ENCODE data around the gene CCL22.
A peak's percentile ranks its signal among the peaks of the same experiment; 100 is the strongest.
"Not testable (repeated sequence)": the region's sequence is repeated elsewhere in the genome, so short reads cannot be mapped to it uniquely, and the experiment has no call there.

Gene CCL22

DNA sequence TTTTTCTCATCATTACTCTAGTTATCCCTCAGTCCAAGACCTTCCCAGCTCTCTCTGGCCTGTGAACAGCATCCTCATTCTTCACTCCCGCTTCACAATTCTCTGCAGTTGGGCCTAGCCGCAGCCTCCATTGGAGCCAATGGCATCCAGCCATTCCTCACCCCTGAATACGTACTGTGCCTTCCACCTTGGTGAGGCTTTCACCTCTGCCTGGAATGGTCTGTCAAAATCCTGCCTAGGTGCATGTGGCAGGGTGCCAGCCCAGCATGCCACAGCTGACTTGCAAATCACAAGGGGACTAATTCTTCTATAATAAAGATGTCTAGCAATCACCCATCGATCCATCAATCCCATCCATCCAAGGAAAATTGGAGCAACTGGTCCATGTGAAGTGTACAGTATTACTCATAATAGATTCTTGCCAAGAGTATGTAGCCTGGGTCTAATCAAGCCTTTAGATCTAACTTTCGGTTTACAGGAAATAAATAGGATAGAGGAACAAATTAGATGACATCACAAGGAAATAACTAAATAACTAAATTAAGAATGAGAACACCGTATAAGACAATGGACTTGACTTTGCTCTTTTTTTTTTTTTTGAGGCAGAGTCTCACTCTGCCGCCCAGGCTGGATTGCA, 8.7 kb downstream of the CCL22 start:
- H3K4me3 ChIP-seq (ENCODE audit: low read length) = no peak overlapping the region
- peaks cover 4% of the 10 kb centered on the region for H3K4me1 ChIP-seq (ENCODE audit: control insufficient read depth, insufficient read depth, low read length)
- H3K9ac ChIP-seq (ENCODE audit: low read depth, low read length) = no peak overlapping the region
- H3K27me3 ChIP-seq (ENCODE audit: control insufficient read depth, insufficient read depth, low read length) = peaks cover 53% of the 10 kb centered on the region
- no peak overlapping the region for H3K4me2 ChIP-seq (ENCODE audit: low read length)
- H3K36me3 ChIP-seq (ENCODE audit: insufficient read depth, low read length) = no peaks in the 10 kb centered on the region
- H3K9me3 ChIP-seq (replicated peaks; ENCODE audit: low read length) = no peaks in the 10 kb centered on the region

- Histone ChIP-seq H3K4me2 (ENCODE audit: low read length) (peak overlapping the region; percentile 56), H3K36me3 (ENCODE audit: insufficient read depth, low read length) (no peaks in the 10 kb centered on the region), H3K9me3 (replicated peaks; ENCODE audit: low read length) (no peaks in the 10 kb centered on the region), H3K9ac (ENCODE audit: low read depth, low read length) (no peak overlapping the region), H3K4me1 (ENCODE audit: control insufficient read depth, insufficient read depth, low read length) (peaks cover 9% of the 10 kb centered on the region), H3K4me3 (ENCODE audit: low read length) (no peak overlapping the region), H3K27me3 (ENCODE audit: control insufficient read depth, insufficient read depth, low read length) (peaks cover 58% of the 10 kb centered on the region)
Measured at GRCh38 chr16:57371494-57372371, 13.2 kb downstream of the CCL22 start.

- no peak within 1 kb of the TSS for H3K4me3 ChIP-seq (ENCODE audit: low read length)
Measured at GRCh38 chr16:57372372-57373116, 14.0 kb downstream of the CCL22 start, which contains the start of gene CX3CL1. CX3CL1 (plus strand) TSS chr16:57372490; CDS start chr16:57372569, 79 bp downstream.

GRCh38 chr16:57373117-57373947, 14.7 kb downstream of the CCL22 start:
- Histone ChIP-seq H3K4me3 (ENCODE audit: low read length) (no peak overlapping the region), H3K4me2 (ENCODE audit: low read length) (no peak overlapping the region), H3K4me1 (ENCODE audit: control insufficient read depth, insufficient read depth, low read length) (peaks cover 9% of the 10 kb centered on the region), H3K9me3 (replicated peaks; ENCODE audit: low read length) (no peaks in the 10 kb centered on the region), H3K9ac (ENCODE audit: low read depth, low read length) (no peak overlapping the region), H3K27me3 (ENCODE audit: control insufficient read depth, insufficient read depth, low read length) (peaks cover 64% of the 10 kb centered on the region), H3K36me3 (ENCODE audit: insufficient read depth, low read length) (no peaks in the 10 kb centered on the region)

More at GRCh38 chr16:57372372-57373116, 14.0 kb downstream of the CCL22 start, which contains the start of gene CX3CL1:
- Histone ChIP-seq H3K27me3 (ENCODE audit: control insufficient read depth, insufficient read depth, low read length) (peaks cover 64% of the 10 kb centered on the region), H3K9ac (ENCODE audit: low read depth, low read length) (no peak within 1 kb of the TSS), H3K4me2 (ENCODE audit: low read length) (peak within 1 kb of the TSS; percentile 56), H3K9me3 (replicated peaks; ENCODE audit: low read length) (no peaks in the 10 kb centered on the region), H3K36me3 (ENCODE audit: insufficient read depth, low read length) (no peaks in the 10 kb centered on the region), H3K4me1 (ENCODE audit: control insufficient read depth, insufficient read depth, low read length) (peaks cover 9% of the 10 kb centered on the region)

DNA sequence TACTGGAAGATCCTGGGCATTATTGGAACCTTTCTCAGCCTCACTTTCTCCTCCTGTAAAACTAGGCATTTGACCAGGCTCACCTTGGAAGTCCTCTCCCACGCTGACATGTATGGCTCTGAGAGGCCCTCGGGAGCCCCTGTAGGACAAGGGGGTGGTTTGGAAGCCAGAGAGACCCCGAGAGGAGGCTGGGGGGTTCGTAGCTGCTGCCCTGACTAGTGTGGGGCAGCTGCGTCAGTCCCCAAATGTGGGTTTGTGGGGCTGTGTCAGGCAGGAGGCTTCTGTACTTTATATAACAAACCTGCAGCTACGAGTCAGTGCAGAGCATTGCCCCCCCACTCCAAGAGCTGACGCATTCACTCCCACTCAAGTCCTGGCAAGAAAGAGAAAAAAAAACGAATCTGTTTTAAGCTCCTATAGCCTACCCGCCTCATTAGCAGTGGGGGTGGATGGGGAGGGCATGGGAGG, 15.5 kb downstream of the CCL22 start:
- Histone ChIP-seq H3K4me3 (ENCODE audit: low read length) (no peak overlapping the region), H3K9ac (ENCODE audit: low read depth, low read length) (no peak overlapping the region), H3K4me1 (ENCODE audit: control insufficient read depth, insufficient read depth, low read length) (peaks cover 9% of the 10 kb centered on the region), H3K27me3 (ENCODE audit: control insufficient read depth, insufficient read depth, low read length) (peaks cover 64% of the 10 kb centered on the region), H3K4me2 (ENCODE audit: low read length) (no peak overlapping the region), H3K9me3 (replicated peaks; ENCODE audit: low read length) (no peaks in the 10 kb centered on the region), H3K36me3 (ENCODE audit: insufficient read depth, low read length) (no peaks in the 10 kb centered on the region)

GRCh38 chr16:57374925-57375465, 16.4 kb downstream of the CCL22 start:
- not testable (repeated sequence) for H3K9ac ChIP-seq (ENCODE audit: low read depth, low read length); H3K4me3 ChIP-seq (ENCODE audit: low read length); H3K36me3 ChIP-seq (ENCODE audit: insufficient read depth, low read length); H3K4me2 ChIP-seq (ENCODE audit: low read length); H3K9me3 ChIP-seq (replicated peaks; ENCODE audit: low read length); H3K4me1 ChIP-seq (ENCODE audit: control insufficient read depth, insufficient read depth, low read length)
- peaks cover 55% of the 10 kb centered on the region for H3K27me3 ChIP-seq (ENCODE audit: control insufficient read depth, insufficient read depth, low read length)

GRCh38 chr16:57376313-57376818, 17.8 kb downstream of the CCL22 start:
- H3K9ac ChIP-seq (ENCODE audit: low read depth, low read length) = no peak overlapping the region
- H3K4me2 ChIP-seq (ENCODE audit: low read length) = no peak overlapping the region
- no peaks in the 10 kb centered on the region for H3K36me3 ChIP-seq (ENCODE audit: insufficient read depth, low read length)
- H3K4me1 ChIP-seq (ENCODE audit: control insufficient read depth, insufficient read depth, low read length) = peaks cover 9% of the 10 kb centered on the region
- H3K9me3 ChIP-seq (replicated peaks; ENCODE audit: low read length) = no peaks in the 10 kb centered on the region
- H3K27me3 ChIP-seq (ENCODE audit: control insufficient read depth, insufficient read depth, low read length) = peaks cover 53% of the 10 kb centered on the region
- no peak overlapping the region for H3K4me3 ChIP-seq (ENCODE audit: low read length)

- Histone ChIP-seq H3K4me3 (ENCODE audit: low read length) (no peak overlapping the region), H3K9me3 (replicated peaks; ENCODE audit: low read length) (no peaks in the 10 kb centered on the region)
Measured at GRCh38 chr16:57377080-57377841, 18.7 kb downstream of the CCL22 start.

GRCh38 chr16:57379579-57379978, 21.0 kb downstream of the CCL22 start:
- H3K27me3 ChIP-seq (ENCODE audit: control insufficient read depth, insufficient read depth, low read length) = peaks cover 28% of the 10 kb centered on the region

More at GRCh38 chr16:57377080-57377841, 18.7 kb downstream of the CCL22 start:
- Histone ChIP-seq H3K27me3 (ENCODE audit: control insufficient read depth, insufficient read depth, low read length) (peaks cover 44% of the 10 kb centered on the region), H3K4me1 (ENCODE audit: control insufficient read depth, insufficient read depth, low read length) (peaks cover 5% of the 10 kb centered on the region), H3K4me2 (ENCODE audit: low read length) (no peak overlapping the region), H3K36me3 (ENCODE audit: insufficient read depth, low read length) (no peaks in the 10 kb centered on the region), H3K9ac (ENCODE audit: low read depth, low read length) (no peak overlapping the region)

More at GRCh38 chr16:57379579-57379978, 21.0 kb downstream of the CCL22 start:
- Histone ChIP-seq H3K36me3 (ENCODE audit: insufficient read depth, low read length) (no peaks in the 10 kb centered on the region), H3K9ac (ENCODE audit: low read depth, low read length) (no peak overlapping the region), H3K4me2 (ENCODE audit: low read length) (no peak overlapping the region), H3K4me1 (ENCODE audit: control insufficient read depth, insufficient read depth, low read length) (no peaks in the 10 kb centered on the region), H3K4me3 (ENCODE audit: low read length) (no peak overlapping the region), H3K9me3 (replicated peaks; ENCODE audit: low read length) (no peaks in the 10 kb centered on the region)

Measured in skeletal muscle satellite cell (primary cell).